GM12878 (cell line): ENCODE results near the gene HOXB3. TPM values are rescaled to one million over a fixed set of nuclear protein-coding genes. Genes with fewer than 3 reads are reported as not detected.

ENCODE experiments used
- ATAC-seq: fragments of 200-7000 bp; cut with Tn5 transposase; 3 replicates; pipeline ENCODE4 v1.9.1; 2020; ENCODE audit warnings: mild to moderate bottlenecking, moderate library complexity
- BruUV-seq: library from RNA; stranded (reverse); fragments of 400-500 nt; replicated peaks from 2 replicates; lab custom pipeline; 2021; lab: Mats Ljungman, UMichigan
- CTCF ChIA-PET: fragments of 300-600 bp; sonication (Branson Sonifier 250); formaldehyde crosslinking; extraction: SDS; loops from one replicate; lab custom pipeline; 2021; ENCODE audit warnings: inconsistent platforms; lab: Yijun Ruan, JAX
- POLR2A ChIA-PET: fragments of 350-600 bp; formaldehyde crosslinking; extraction: SDS; loops from one replicate; lab custom pipeline; 2021; ENCODE audit warnings: inconsistent platforms; lab: Charles Lee
- RAD21 ChIA-PET: fragments of 300-600 bp; sonication (Branson Sonifier 250); formaldehyde crosslinking; loops from one replicate; lab custom pipeline; 2023; ENCODE audit warnings: antibody characterized with exemption; ENCODE audit not compliant: unreplicated experiment; lab: Charles Lee
- SMC1A ChIA-PET: fragments of 300-600 bp; sonication (Branson Sonifier 250); formaldehyde crosslinking; loops from one replicate; lab custom pipeline; 2023; ENCODE audit not compliant: unreplicated experiment, uncharacterized antibody; lab: Charles Lee
- DNase-seq: peaks from one replicate; pipeline ENCODE4 v3.0.0-alpha.2; 2011; ENCODE audit warnings: low read depth, low spot score
- FAIRE-seq: peaks from 3 replicates; lab custom pipeline; 2011; peaks lifted over from hg19 to GRCh38; lab: Jason Lieb, UNC
- H2AFZ ChIP-seq: 2 replicates; pipeline ENCODE4 v1.6.0; 2011; ENCODE audit warnings: low read depth, low read length, control low read depth; ENCODE audit not compliant: control insufficient read depth
- H3K27ac ChIP-seq: 2 replicates; pipeline ENCODE4 v1.5.1; 2011; ENCODE audit warnings: control low read depth; ENCODE audit not compliant: control insufficient read depth, insufficient read depth
- H3K27me3 ChIP-seq, 2 experiments: replicated peaks in 1 of 2; 2 replicates each; pipeline versions ENCODE4 v1.6.0 to v1.6.1; 2011; ENCODE audit warnings: low read length in 1 of 2; ENCODE audit not compliant: control insufficient read depth in 2 of 2, insufficient read depth in 2 of 2
- H3K36me3 ChIP-seq, 2 experiments: 2 replicates each; pipeline ENCODE4 v1.5.1; 2011; ENCODE audit warnings: low read length in 1 of 2; ENCODE audit not compliant: control insufficient read depth in 2 of 2, insufficient read depth in 2 of 2
- H3K4me1 ChIP-seq: 2 replicates; pipeline ENCODE4 v1.6.1; 2011; ENCODE audit warnings: mild to moderate bottlenecking, low read length, moderate library complexity, mixed read lengths; ENCODE audit not compliant: control insufficient read depth, insufficient read depth
- H3K4me2 ChIP-seq: 2 replicates; pipeline ENCODE4 v1.6.0; 2011; ENCODE audit warnings: control low read depth; ENCODE audit not compliant: control insufficient read depth, insufficient read depth
- H3K4me3 ChIP-seq: fragments of 200-600 bp; sonication (generic); 2 replicates; pipeline ENCODE4 v1.5.1; 2016
- H3K79me2 ChIP-seq: 2 replicates; pipeline ENCODE4 v1.6.0; 2011; ENCODE audit warnings: low read length; ENCODE audit not compliant: control insufficient read depth, insufficient read depth
- H3K9ac ChIP-seq: 2 replicates; pipeline ENCODE4 v1.8.0; 2011; ENCODE audit warnings: low read length, control low read depth, mixed read lengths; ENCODE audit not compliant: control insufficient read depth, insufficient read depth
- H3K9me3 ChIP-seq: replicated peaks from 3 replicates; pipeline ENCODE4 v1.5.1; 2011; ENCODE audit warnings: mild to moderate bottlenecking, low read length; ENCODE audit not compliant: control insufficient read depth, insufficient read depth
- H4K20me1 ChIP-seq: 2 replicates; pipeline ENCODE4 v1.6.0; 2011; ENCODE audit not compliant: control insufficient read depth, insufficient read depth
- DPF2 ChIP-seq: fragments of 450-650 bp; IDR thresholded peaks from 2 replicates; pipeline ENCODE4 v1.6.1; 2017; ENCODE audit warnings: mild to moderate bottlenecking
- EED ChIP-seq: sonication (generic); IDR thresholded peaks from 2 replicates; pipeline ENCODE4 v1.6.1; 2016; ENCODE audit warnings: antibody characterized with exemption, low read depth
- HCFC1 ChIP-seq: fragments of 150-350 bp; IDR thresholded peaks from 2 replicates; pipeline ENCODE4 v1.6.1; 2014; ENCODE audit warnings: low read length
- PBX3 ChIP-seq: IDR thresholded peaks from 2 replicates; pipeline ENCODE4 v1.6.1; 2011; ENCODE audit warnings: mild to moderate bottlenecking, low read depth, low read length, moderate library complexity; ENCODE audit not compliant: insufficient replicate concordance
- TCF3 ChIP-seq: IDR thresholded peaks from 2 replicates; pipeline ENCODE4 v1.6.1; 2012; ENCODE audit warnings: low read depth, mild to moderate bottlenecking, low read length, borderline replicate concordance; ENCODE audit not compliant: insufficient read depth
- ZBTB40 ChIP-seq: fragments of 450-650 bp; IDR thresholded peaks from 2 replicates; pipeline ENCODE4 v1.6.1; 2016; ENCODE audit warnings: mild to moderate bottlenecking, moderate library complexity, borderline replicate concordance
- ZNF207 ChIP-seq: fragments of 450-650 bp; IDR thresholded peaks from 2 replicates; pipeline ENCODE4 v1.6.1; 2014; ENCODE audit warnings: antibody characterized with exemption, mild to moderate bottlenecking, borderline replicate concordance
- WGBS: methylation state at CpG from one replicate; pipeline ENCODE4 v1.1.6; 2016; ENCODE audit warnings: low lambda C conversion rate; ENCODE audit not compliant: insufficient replicate concordance, insufficient coverage; ENCODE audit errors: missing lambda C conversion rate; 5-methylcytosine and 5-hydroxymethylcytosine counted together
- in situ Hi-C: fragments of 300-500 bp; cut with MboI; formaldehyde crosslinking; loops from 9 replicates; pipeline ENCODE4 v1.14.3; 2018; ENCODE audit warnings: mixed read lengths
- intact Hi-C: fragments of 100-400 bp; cut with micrococcal nuclease; formaldehyde crosslinking; loops from one replicate; pipeline ENCODE4 v1.14.2; 2022; ENCODE audit not compliant: unreplicated experiment
- polyA plus RNA-seq, 11 experiments: library from polyadenylated mRNA; depleted of rRNA in 4 of 11; unstranded in 6 of 11; stranded (reverse) in 5 of 11; fragments of >200 nt; fragmentation: Nextera tagmentation in 4 of 11; fragmentation: Illumina TruSeq in 1 of 11; extraction: Ambion mirVana in 4 of 11; extraction: Trizol in 1 of 11; gene quantifications; 1 replicate in 1 of 11; 2 replicates in 10 of 11; pipeline versions ENCODE4 v1.2.1 to v1.2.3, GENCODE V29; 2011 to 2016; ENCODE audit warnings: inconsistent platforms in 2 of 11, missing spikeins in 2 of 11, low read depth in 1 of 11
- total RNA-seq, 4 experiments: library from RNA; depleted of rRNA in 3 of 4; stranded (reverse); fragments of >200 nt in 3 of 4; fragmentation: Illumina TruSeq in 1 of 4; extraction: Trizol in 1 of 4; gene quantifications; 2 replicates each; pipeline versions ENCODE4 v1.2.1 to v1.2.3, GENCODE V29; 2013 to 2021
- TF ChIP-seq, protein P1 (sequence below): fragments of 450-650 bp; IDR thresholded peaks from 2 replicates; pipeline ENCODE4 v1.6.1; 2016; ENCODE audit warnings: mild to moderate bottlenecking

HOXB3 gene
- total and polyA plus RNA-seq, 10 of the 15 experiments (the other 5 are each of a cell fraction or from before 2014, with no cell fraction given), result 0.19 to 7.7 (median 2.9) TPM

GRCh38 chr17:48556229-48556575 is 33.8 kb downstream of the HOXB3 start (continued):
- TF ChIP-seq DPF2 (no peak), TCF3 (no peak), EED (no peak)

DNA sequence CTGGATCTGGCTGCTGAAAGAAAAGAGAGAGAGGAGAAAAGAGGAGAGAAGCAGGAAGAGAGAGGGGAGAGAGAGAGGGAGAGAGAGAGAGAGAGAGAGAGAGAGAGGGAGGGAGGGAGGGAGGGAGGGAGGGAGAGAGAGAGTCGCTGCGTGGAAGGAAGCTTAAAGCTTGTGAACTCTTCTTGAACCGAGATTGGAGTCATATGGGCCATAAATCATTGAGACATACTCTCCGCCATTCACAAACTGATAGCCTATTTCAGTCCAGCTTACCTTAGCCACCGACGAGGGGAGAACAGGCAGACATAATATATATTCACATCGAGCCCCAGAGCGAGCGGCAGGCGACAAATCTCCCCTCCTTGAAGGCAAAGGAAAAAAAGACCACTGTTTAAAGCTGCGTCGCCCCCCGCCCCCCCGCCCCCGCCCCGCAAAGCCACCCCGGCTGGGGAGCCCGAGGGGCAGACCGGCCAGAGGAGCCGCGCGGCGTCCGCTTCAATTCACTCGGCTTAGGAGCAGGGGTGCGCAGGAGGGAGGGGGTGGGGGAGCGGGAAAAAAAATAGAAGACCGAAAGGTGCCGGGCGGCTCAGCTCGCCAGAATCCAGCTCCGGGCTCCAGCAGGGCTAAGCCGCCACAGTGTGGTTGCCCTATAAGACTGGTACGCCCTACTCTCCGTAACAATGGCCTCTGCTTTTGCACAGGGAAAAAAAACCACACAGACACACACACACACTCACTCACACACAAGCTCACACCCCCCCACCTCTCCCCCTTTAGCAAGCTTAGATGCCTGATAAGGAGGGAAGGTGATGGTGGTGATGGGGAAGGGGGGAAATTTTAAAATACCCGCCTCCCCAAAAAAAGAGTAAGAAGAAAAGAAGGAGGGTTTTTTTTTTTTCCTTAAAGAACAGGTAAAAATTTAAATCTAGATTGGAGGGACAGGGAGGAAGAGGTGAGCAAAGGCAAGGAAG is 34.5 kb downstream of the HOXB3 start:
- Histone ChIP-seq H4K20me1 (no peaks in the 10 kb centered on the region), H3K9me3 (no peaks in the 10 kb centered on the region), H3K27ac (no peak overlapping the region), H3K79me2 (no peaks in the 10 kb centered on the region), H3K4me1 (no peaks in the 10 kb centered on the region), H3K36me3 (peaks cover 0 to 1% of the 10 kb centered on the region in 2 experiments; a peak in 2 of 4 replicates), H3K4me2 (no peak overlapping the region), H3K9ac (no peak overlapping the region), H3K27me3 (no peaks in the 10 kb centered on the region), H2AFZ (no peak overlapping the region), H3K4me3 (no peak overlapping the region)
- ATAC-seq, result peak; percentile 24
- SMC1A ChIA-PET, result interaction anchor here (0.7 to 1.5 kb wide), 5 partner anchors 9 to 141 kb away, joined by 3 read pairs; no protein-coding TSS in a partner anchor
- no peak for DNase-seq
- intact Hi-C loops (no loop called here), in situ Hi-C loops (no loop called here)
- FAIRE-seq, result peak; percentile 89
- RAD21 ChIA-PET, result interaction anchor here (0.9 to 1.4 kb wide), 2 partner anchors 43 to 222 kb away, joined by 3 read pairs; no protein-coding TSS in a partner anchor
- TF ChIP-seq ZBTB40 (no peak), HCFC1 (no peak), PBX3 (peak; percentile 74), ZNF207 (no peak)
- TF ChIP-seq, protein P1, sequence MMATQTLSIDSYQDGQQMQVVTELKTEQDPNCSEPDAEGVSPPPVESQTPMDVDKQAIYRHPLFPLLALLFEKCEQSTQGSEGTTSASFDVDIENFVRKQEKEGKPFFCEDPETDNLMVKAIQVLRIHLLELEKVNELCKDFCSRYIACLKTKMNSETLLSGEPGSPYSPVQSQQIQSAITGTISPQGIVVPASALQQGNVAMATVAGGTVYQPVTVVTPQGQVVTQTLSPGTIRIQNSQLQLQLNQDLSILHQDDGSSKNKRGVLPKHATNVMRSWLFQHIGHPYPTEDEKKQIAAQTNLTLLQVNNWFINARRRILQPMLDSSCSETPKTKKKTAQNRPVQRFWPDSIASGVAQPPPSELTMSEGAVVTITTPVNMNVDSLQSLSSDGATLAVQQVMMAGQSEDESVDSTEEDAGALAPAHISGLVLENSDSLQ, result peak; percentile 49; the same call in 1 of the 2 replicates
- WGBS, result 26% methylated on average over 19 of the region's 36 CpGs
- POLR2A ChIA-PET, result interaction anchor here (0.7 to 1.7 kb wide), 3 partner anchors 9 kb away, joined by 3 to 5 read pairs (median 4); no protein-coding TSS in a partner anchor
- CTCF ChIA-PET, result interaction anchor here (0.9 to 1.6 kb wide), 4 partner anchors 29 to 220 kb away, joined by 3 to 4 read pairs (median 4); no protein-coding TSS in a partner anchor
- BruUV-seq, result no TSS peak
